GM18505 (cell line): ENCODE measurements around the gene RALGPS1.

ENCODE experiments used
- ATAC-seq: cut with Tn5 transposase; IDR thresholded peaks from one replicate; pipeline ENCODE4 v1.9.1; 2021; ENCODE audit not compliant: unreplicated experiment
- POLR2A ChIP-seq: IDR thresholded peaks from 4 replicates; pipeline ENCODE4 v1.6.1; 2011; ENCODE audit warnings: borderline replicate concordance; ENCODE audit not compliant: insufficient read depth, insufficient read length; ENCODE audit errors: extremely low read depth

Gene RALGPS1

DNA sequence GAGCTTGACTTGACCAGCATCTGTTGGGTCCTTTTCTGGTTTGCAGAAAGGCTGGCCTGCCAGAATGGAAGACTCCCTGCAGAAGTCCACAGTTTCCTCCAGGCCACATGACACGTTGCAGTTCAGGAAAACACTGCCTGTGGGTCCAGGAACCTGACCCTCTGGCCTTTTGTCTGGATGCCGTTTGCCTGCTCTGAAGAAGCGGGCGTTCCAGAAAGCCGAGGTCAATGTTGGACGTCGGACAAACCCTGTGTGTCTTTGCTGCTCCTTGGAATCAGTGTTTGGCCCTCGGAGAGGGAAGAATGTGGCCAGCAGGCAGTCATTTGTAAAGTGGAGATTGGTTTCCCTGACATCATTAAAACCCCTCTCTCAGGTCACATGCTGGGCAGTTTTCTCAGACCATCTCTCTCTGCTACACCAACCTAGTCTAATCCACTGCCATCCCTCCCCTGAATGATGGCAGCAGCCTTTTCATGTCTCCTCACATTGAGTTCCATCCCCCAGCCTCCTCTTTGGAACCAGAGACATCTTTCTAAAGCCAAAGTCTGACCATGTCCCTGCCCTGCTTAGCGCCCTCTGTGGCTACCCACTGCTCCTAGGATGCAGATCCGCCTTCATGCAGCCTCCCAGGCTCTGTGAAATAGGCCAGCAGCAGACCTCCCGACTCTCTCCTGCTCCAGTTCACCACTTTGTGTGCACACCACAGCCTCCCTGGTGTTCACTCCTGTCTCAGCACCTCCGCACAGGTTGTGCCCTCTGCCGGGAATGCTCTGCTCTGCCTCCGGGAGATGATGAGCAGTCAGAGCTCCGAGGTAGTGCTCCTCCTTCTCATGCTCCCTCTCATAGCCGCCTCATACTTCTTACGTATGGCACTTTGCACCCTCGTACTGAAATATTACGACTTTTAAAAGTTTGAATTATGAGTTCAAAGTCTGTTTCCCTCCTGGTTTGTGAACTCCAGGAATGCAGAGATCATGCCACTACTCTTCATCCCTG, 75.6 kb downstream of the RALGPS1 start:
- TF ChIP-seq POLR2A = no peak

DNA sequence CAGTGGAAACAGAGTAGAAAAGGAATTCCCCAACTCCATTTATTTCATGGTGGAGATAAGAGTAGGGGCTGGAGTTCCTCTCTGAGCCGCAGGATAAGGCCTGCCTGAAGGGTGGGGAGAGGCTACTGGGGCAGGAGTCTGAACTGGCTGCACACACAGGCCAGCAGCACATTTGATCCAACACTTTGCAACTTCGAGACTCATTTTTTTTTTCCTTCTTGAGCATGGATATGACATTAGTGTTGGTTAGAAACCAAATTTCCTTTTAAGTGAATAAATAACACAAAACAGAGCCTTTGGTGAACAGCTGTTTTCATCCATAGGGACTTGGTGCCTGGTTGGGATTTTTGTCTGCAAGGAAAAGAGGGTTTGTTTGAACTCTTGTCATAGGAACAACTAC, 76.6 kb downstream of the RALGPS1 start:
- TF ChIP-seq POLR2A = no peak
- ATAC-seq = no peak

More for the DNA sequence above, 75.6 kb downstream of the RALGPS1 start:
- ATAC-seq = no peak

DNA sequence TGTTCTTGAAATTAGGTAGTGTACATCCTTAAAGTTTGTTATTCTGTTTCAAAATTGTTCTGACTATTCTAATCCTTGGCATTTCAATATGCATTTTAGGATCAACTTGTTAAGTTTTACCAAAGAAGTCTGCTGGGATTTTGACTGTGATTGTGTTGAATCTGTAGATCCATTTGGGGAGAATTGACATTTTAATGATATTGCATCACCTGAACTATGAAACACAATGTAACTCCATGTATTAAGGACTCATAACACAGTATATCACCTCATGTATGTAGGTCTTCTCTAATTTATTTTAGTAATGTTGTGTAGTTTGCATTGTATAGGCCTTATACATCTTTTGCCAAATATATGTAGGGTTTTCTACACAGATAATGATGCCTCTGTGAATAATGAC, 77.8 kb downstream of the RALGPS1 start:
- TF ChIP-seq POLR2A = no peak
- ATAC-seq = no peak

DNA sequence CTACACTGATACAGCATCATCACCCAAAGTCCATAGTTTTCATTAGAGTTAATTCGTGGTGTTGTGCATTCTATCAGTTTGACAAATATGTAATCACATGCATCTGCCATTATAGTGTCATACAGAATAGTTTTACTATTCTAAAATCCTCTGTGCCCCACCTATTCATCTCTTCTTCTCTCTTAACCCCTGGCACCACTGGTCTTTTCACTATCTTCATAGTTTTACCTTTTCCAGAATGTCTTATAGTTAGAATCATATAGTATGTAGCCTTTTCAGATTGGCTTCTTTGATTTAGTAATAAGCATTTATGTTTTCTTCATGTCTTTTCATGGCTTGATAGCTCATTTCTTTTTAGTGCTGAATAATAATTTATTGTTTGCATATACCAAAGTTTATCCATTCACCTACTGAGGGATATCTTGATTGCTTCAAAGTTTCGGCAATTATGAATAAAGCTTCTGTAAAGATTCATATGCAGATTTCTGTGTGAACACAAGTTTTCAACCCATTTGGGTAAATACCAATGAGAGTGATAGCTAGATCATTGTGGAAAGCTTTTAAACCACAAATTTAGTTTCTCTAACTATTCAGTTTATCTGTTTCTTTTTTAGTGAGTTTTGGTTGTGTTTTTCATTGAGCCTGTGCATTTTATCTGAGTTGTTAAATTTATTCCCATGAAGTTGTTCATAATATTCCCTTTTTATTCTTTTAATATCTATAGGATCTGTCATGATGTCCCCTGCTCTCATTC, 84.9 kb downstream of the RALGPS1 start:
- no peak for ATAC-seq
- no peak for TF ChIP-seq POLR2A

DNA sequence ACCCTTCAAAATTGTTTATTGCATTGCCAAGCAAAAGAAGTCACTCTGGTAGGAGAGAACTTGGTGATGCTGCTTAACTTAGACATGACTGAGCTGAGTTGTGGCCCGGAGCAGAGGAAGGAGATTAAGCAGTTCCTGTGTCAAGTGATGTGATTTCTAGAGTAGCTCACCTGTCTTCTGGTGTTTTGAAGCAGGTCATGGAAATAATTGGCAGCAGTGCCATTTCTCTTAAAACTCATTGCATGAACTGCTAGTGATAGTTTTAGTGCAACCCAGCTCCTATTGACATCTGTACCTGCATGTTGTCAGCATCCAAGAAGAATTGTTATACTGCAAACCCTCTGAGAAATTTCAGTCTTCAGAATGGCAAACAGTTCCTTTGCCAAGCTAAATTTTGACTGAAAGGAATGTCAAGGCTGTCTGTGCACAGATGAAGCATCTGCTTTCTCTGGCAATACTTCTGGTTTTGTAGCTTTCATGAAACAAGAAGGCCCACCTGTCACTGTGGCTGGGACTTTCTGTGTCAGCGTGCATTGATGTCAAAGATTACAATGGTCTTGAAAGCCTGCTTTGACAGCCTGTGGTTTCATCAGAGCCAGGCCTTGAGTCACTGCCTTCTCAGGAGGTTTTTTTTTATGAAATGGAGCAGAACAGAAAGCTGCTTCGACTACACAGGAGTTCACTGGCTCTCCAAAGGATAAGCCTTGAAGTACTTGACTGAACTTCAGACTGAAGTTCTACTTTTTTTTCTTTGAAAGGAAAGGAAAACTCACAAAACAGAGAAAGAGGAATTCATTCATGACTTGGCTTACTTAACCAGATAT, 90.6 kb downstream of the RALGPS1 start:
- TF ChIP-seq POLR2A = no peak
- peak; percentile 89 for ATAC-seq

DNA sequence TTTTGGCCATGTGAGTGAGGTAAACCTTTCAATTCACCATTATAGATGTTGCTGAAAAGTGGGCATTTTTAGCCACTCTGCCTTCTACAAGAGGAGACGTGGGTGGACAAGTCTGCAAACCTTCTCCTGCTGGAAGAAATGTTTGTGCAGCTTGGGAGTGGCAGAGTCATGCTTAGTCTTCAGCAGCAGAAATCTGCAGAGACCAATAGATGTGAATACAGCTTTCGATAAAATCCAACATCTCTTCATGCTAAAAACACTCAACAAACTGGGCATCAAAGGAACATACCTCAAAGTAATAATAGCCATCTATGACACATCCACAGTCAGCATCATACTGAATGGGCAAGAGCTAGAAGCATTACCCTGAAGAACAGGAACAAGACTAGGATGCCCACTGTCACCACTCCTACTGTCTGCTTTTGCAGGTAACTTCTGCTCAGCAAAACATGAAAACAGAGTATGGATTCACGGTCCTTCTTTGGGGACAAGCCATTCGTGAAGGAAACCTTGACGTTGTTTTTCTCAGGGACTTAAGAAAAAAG, 91.3 kb downstream of the RALGPS1 start:
- no peak for TF ChIP-seq POLR2A
- peak; percentile 25 for ATAC-seq

DNA sequence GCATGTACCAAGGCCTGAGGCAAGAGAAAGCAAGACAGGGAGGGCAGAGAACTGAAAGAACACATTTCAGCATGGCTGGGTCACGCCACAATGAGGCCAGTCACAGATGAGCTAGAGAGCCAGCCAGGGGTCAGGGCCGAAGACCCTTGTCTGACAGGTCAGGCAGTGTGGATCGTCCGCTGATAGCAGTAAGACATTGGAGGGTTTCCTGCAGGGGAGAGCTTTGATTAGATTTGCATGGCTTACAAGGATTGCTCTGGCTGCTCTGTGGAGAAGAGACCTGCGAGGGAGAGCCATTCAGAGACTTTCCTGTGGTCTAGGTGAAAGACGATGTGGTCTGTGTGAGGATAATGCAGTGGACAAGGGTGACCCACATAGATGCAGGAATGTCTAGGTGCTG, 93.1 kb downstream of the RALGPS1 start:
- TF ChIP-seq POLR2A = no peak
- ATAC-seq = no peak

DNA sequence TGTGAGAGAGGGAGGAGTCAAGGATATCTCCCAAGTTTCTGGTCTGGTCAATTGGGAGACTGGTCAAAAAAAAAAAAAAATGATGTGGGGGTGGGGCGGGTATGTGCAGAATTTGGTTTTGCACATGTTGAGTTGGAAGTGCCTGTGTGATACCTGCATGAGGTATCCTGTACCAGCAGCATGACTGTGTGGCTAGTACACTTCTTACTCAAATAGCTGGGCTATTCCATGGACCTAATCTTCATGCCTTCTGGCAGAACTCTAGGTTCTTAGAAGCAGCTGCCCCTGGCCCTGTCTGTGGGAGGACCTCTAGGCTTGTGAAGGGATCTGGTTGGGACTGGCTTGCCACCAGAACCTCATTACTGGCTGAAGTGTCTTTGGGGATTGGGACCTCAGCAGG, 93.5 kb downstream of the RALGPS1 start:
- no peak for ATAC-seq
- no peak for TF ChIP-seq POLR2A

DNA sequence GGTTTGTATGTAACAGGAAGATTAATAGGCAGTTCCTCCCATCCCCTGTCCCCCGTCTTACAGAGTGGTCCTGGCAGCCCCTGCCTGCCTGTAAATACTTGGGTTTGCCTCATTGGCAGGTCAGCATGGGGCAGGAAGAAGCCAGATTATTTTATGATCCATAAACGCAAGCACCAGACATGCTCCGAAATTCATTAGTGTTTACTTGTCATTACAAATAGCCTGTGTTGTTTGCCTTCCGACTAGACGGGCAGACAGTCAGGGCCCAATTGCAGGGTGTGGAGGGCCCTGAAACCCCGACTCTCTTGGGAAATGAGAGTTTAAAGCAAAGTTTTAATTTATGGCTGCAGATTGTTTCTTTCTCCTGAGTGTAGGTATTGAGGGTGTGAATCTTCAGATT, 97.2 kb downstream of the RALGPS1 start:
- no peak for TF ChIP-seq POLR2A
- ATAC-seq = no peak

DNA sequence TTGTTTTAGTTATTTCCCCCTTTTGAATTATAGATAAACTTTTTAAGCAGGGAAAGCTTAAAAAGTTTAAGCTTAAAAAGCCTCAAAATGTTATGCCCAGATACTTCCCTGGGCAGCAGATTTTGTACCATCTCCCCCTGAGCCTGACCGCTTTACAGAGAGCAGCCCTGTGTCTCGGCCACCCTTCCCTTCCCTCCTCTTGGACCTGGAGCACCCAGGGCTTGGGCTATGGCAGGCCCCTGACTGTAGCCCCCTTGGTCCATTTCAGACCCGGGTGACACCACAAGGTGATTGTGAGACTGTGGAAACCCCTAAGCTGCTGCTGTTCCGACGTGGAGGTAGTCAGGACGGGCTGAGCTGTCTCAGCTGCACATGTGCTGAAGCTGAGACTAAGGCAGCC, 97.7 kb downstream of the RALGPS1 start:
- ATAC-seq = no peak
- TF ChIP-seq POLR2A = no peak

DNA sequence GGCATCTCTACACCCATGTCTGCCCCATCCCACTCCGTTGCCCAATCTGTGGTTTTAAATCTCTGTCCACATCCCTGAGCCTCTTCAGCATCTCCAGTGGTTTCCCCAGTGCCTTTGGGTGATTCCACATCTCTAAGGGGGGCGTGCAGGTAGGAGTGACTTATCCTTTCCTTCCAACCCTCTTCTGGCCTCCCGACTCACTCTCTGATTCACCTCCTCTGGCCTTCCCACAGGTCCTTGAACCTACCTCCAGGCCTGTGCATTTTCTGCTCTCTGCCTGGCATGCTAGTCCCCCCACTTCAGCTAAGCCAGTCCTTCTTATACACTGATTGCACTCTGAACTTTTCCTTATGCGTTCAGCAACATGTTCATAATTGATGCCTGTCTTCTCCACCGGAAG, 99.0 kb downstream of the RALGPS1 start:
- no peak for ATAC-seq
- TF ChIP-seq POLR2A = no peak

DNA sequence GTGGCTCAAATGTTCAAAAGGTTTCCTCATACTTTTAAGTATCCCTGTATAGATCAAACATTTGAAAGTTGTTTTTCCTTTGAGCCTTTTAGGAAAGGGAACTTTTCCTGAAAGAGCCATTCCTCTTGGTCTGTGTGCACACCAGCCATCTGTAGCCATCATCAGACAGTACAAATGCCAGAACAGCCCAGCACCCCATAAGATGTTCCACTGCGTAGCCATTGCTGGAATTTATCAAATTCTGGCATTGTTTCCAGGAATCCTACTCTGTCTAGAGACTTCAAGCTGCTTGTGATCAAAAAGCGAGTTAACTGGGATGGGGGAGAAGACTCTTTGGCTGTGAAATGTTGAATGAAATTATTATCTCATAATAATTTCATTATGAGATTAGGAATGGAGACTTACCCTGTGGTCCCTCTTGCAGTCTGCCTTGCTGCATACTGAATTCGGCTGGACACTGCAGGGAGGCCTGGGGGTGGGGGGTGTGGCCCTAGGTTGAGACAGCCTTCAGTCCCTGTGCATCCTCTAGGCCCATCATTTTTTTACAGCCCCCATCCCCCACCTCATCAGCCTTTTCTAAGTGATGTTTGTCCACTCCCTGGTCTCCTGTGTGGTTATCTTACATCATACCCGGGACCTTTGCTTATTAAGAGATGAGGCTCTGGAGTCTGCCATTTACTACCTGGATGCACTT, 99.8 kb downstream of the RALGPS1 start:
- no peak for TF ChIP-seq POLR2A
- no peak for ATAC-seq
